Measurements from ENCODE around the gene UPF2. TPM values are rescaled to one million over a fixed set of nuclear protein-coding genes. Genes with fewer than 3 reads are reported as not detected.

UPF2 gene
- total RNA-seq, 4 donors from 2014 or later, result 22.8 to 36.3 (median 26.6) TPM

DNA sequence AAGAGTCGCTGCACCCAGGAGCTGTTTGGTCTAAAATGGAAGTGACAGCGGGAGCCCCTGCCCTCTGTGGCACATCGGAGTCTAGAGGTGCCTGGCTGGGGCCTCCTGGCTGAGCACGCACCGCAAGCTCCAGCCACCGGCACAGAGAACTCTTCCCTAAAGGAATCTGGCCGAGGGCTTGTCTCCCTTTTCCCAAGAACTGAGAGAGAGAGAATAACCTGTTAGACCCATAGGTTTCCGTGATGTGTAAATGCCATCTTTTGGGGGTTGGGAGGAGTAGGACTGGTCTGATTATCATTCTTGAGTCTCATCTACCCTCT, 172.2 kb downstream of the UPF2 start:
- 73 to 83% methylated on average over 7 to 8 of the region's 8 CpGs for WGBS, 2 donors
- peaks cover 18 to 40% of the 10 kb centered on the region in 2 donors for H3K4me1 ChIP-seq
- DNase-seq, result no peak
- TF ChIP-seq POLR2A (IDR thresholded peaks at IDR 0.05), result no peak
- TF ChIP-seq, protein P1, sequence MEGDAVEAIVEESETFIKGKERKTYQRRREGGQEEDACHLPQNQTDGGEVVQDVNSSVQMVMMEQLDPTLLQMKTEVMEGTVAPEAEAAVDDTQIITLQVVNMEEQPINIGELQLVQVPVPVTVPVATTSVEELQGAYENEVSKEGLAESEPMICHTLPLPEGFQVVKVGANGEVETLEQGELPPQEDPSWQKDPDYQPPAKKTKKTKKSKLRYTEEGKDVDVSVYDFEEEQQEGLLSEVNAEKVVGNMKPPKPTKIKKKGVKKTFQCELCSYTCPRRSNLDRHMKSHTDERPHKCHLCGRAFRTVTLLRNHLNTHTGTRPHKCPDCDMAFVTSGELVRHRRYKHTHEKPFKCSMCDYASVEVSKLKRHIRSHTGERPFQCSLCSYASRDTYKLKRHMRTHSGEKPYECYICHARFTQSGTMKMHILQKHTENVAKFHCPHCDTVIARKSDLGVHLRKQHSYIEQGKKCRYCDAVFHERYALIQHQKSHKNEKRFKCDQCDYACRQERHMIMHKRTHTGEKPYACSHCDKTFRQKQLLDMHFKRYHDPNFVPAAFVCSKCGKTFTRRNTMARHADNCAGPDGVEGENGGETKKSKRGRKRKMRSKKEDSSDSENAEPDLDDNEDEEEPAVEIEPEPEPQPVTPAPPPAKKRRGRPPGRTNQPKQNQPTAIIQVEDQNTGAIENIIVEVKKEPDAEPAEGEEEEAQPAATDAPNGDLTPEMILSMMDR (IDR thresholded peaks at IDR 0.05), result no peak
- no peaks in the 10 kb centered on the region for H3K36me3 ChIP-seq
- H3K27me3 ChIP-seq, result no peaks in the 10 kb centered on the region
- intact Hi-C loops (cut with DNase I), result no loop called here
- peak overlapping the region; percentile 23 to 47 (median 37) for H3K27ac ChIP-seq
- peak overlapping the region in 1 of 3 donors; percentile 21 for H3K4me3 ChIP-seq (replicated peaks in 1 of 3)
- no peaks in the 10 kb centered on the region for H3K9me3 ChIP-seq

Small RNAs within 50 kb of the gene (small RNA-seq; reads per million reads assigned to genes)
- not detected for gene RNU6-1095P

Other genes with a start within 250 kb of the UPF2 start
- 10 to 100 TPM; 11.5 to 19.8 (median 13.4) TPM for gene PROSER2, start 219.5 kb downstream of the UPF2 start, total RNA-seq
- gene DHTKD1, start 26.1 kb upstream of the UPF2 start, total RNA-seq, result 10 to 100 TPM; 29.1 to 80.2 (median 52.8) TPM
- gene SEC61A2, start 86.9 kb upstream of the UPF2 start, total RNA-seq, result 10 to 100 TPM in 3 of 4 donors, 1 to 10 TPM in 1; 7.8 to 17.8 (median 13.3) TPM
- gene NUDT5, start 153.1 kb upstream of the UPF2 start, total RNA-seq, result 10 to 100 TPM; 44.9 to 57.9 (median 51.8) TPM
- gene CDC123, start 153.4 kb upstream of the UPF2 start, total RNA-seq, result 10 to 100 TPM; 50.7 to 88.2 (median 68.9) TPM

All from thyroid gland (tissue), 4 donors.